Stomach (tissue), 4 donors: ENCODE measurements around the gene FANCB.

Experiments used
- EP300 ChIP-seq: sonication (generic); formaldehyde crosslinking; IDR thresholded peaks from one replicate; pipeline ENCODE4 v1.6.1; 2017; ENCODE audit warnings: antibody characterized with exemption
- POLR2A ChIP-seq, 4 donors: fragments of 450-650 bp; IDR thresholded peaks; one replicate each; pipeline ENCODE4 v1.6.1; 2016; ENCODE audit warnings: antibody characterized with exemption in 4 of 4, control low read depth in 2 of 4, mild to moderate bottlenecking in 1 of 4, moderate library complexity in 1 of 4
- POLR2AphosphoS5 ChIP-seq, 3 donors: sonication (generic); formaldehyde crosslinking; IDR thresholded peaks; one replicate each; pipeline ENCODE4 v1.6.1; 2016; ENCODE audit warnings: antibody characterized with exemption in 3 of 3
- TF ChIP-seq, protein P1 (sequence below), 7 experiments: fragments of 450-650 bp in 4 of 7; fragments of 200-600 bp in 3 of 7; sonication (generic) in 3 of 7; IDR thresholded peaks; one replicate each; pipeline ENCODE4 v1.5.1; 2016 to 2019; ENCODE audit warnings: antibody characterized with exemption in 7 of 7, control low read depth in 2 of 7, mild to moderate bottlenecking in 1 of 7

DNA sequence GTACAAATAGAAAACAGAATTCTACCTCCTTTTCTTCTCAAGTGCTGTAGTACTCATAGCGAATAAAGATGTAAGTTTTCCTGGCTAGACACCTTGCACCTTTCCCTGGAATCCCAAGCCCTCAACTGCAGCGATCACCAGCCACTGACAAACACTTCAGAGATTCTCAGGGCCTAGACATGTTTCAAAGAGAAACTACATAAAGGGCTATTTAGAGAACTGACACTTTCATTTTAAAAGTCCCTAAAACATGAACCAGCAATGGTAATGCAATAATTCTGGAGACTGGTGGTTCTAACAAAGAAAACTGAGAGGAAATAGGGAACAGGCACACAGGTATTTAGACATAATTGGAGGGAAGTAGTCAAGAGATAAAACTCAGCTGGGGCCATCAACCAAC lies 35.7 kb downstream of the FANCB start:
- TF ChIP-seq POLR2A (IDR thresholded peaks at IDR 0.05) (no peak), EP300 (no peak), POLR2AphosphoS5 (IDR thresholded peaks at IDR 0.05) (no peak)
- TF ChIP-seq, protein P1, sequence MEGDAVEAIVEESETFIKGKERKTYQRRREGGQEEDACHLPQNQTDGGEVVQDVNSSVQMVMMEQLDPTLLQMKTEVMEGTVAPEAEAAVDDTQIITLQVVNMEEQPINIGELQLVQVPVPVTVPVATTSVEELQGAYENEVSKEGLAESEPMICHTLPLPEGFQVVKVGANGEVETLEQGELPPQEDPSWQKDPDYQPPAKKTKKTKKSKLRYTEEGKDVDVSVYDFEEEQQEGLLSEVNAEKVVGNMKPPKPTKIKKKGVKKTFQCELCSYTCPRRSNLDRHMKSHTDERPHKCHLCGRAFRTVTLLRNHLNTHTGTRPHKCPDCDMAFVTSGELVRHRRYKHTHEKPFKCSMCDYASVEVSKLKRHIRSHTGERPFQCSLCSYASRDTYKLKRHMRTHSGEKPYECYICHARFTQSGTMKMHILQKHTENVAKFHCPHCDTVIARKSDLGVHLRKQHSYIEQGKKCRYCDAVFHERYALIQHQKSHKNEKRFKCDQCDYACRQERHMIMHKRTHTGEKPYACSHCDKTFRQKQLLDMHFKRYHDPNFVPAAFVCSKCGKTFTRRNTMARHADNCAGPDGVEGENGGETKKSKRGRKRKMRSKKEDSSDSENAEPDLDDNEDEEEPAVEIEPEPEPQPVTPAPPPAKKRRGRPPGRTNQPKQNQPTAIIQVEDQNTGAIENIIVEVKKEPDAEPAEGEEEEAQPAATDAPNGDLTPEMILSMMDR (IDR thresholded peaks at IDR 0.05) = no peak
